Parathyroid adenoma (tissue), 2 donors: Measurements from ENCODE around the gene PCDHGB1.
A peak's percentile ranks its signal among the peaks of the same experiment; 100 is the strongest.
"Not testable (repeated sequence)": the region's sequence is repeated elsewhere in the genome, so short reads cannot be mapped to it uniquely, and the experiment has no call there.

Source experiments
- H2AFZ ChIP-seq: fragments of 300-600 bp; sonication (generic); one replicate; pipeline ENCODE4 v1.7.0; 2017; ENCODE audit warnings: antibody characterized with exemption, mild to moderate bottlenecking
- H3K27ac ChIP-seq: fragments of 300-600 bp; sonication (generic); one replicate; pipeline ENCODE4 v1.7.0; 2017
- H3K27me3 ChIP-seq: fragments of 300-600 bp; sonication (generic); one replicate; pipeline ENCODE4 v1.7.0; 2017; ENCODE audit warnings: low read length; ENCODE audit not compliant: control insufficient read depth, insufficient read depth
- H3K36me3 ChIP-seq: fragments of 300-600 bp; sonication (generic); one replicate; pipeline ENCODE4 v1.7.0; 2017; ENCODE audit warnings: low read length; ENCODE audit not compliant: control insufficient read depth, insufficient read depth
- H3K4me1 ChIP-seq: fragments of 300-600 bp; sonication (generic); one replicate; pipeline ENCODE4 v1.7.0; 2017; ENCODE audit warnings: control low read depth
- H3K4me2 ChIP-seq: fragments of 300-600 bp; sonication (generic); one replicate; pipeline ENCODE4 v1.7.0; 2017; ENCODE audit warnings: low read length
- H3K4me3 ChIP-seq: fragments of 300-600 bp; sonication (generic); one replicate; pipeline ENCODE4 v1.7.0; 2017; ENCODE audit warnings: low read depth, low read length
- H3K79me2 ChIP-seq: fragments of 300-600 bp; sonication (generic); one replicate; pipeline ENCODE4 v1.7.0; 2017; ENCODE audit warnings: control low read depth
- H3K9ac ChIP-seq: fragments of 300-600 bp; sonication (generic); one replicate; pipeline ENCODE4 v1.7.0; 2017; ENCODE audit warnings: mild to moderate bottlenecking
- H3K9me3 ChIP-seq: fragments of 300-600 bp; sonication (generic); one replicate; pipeline ENCODE4 v1.7.0; 2017; ENCODE audit warnings: low read length; ENCODE audit not compliant: control insufficient read depth
- TF ChIP-seq, protein P1 (sequence below): fragments of 300-600 bp; sonication (generic); IDR thresholded peaks from one replicate; pipeline ENCODE4 v1.7.0; 2017; ENCODE audit warnings: antibody characterized with exemption, mild to moderate bottlenecking
- donor health status: primary hyperparathyroidism.

PCDHGB1 gene

DNA sequence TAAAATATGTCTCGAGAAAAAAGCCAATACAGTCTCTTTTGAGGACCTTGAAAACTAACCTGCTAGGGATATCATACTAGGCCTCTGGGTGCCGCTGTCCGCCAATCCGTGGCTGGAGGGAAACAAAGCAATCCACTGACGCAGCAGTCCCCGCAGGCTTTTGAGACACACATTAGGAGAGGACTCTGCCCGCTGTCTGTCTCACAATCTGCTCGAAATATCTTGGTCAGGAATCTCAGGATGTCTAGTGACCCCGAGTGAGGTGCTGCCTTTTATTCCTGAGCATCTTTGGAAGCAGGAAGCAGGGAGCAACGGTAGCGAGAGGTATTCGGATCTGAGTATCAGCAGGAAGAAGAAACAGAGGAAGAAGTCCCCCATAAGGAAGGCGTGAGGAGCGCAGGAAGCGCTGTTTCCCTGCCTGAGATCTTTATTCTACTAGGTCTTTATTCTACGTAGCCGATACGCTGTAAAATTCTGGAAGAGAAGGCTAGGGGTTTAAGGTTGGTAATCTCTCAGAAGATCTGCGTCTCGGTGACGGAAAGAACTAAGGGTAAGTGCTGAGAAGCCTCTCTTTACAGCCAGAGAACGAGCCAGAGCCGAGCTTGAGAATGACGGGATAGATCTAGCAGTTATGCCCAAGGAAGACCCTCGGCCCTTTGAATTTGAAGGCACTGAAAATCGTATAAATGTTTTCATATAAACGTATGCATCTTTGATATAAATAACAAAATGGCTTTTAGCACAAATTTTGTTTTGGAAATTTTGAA lies 23.6 kb upstream of the PCDHGB1 start:
- H3K4me3 ChIP-seq = peak overlapping the region; percentile 52
- peaks cover 1% of the 10 kb centered on the region for H3K9me3 ChIP-seq
- peaks cover 5% of the 10 kb centered on the region for H3K36me3 ChIP-seq

GRCh38 chr5:141328231-141328630 lies 21.7 kb upstream of the PCDHGB1 start:
- Histone ChIP-seq H3K27ac (no peak overlapping the region), H3K4me1 (no peaks in the 10 kb centered on the region), H3K27me3 (no peaks in the 10 kb centered on the region), H3K4me2 (no peak overlapping the region), H3K9ac (no peak overlapping the region), H3K36me3 (no peaks in the 10 kb centered on the region), H2AFZ (no peak overlapping the region), H3K79me2 (no peaks in the 10 kb centered on the region), H3K9me3 (no peaks in the 10 kb centered on the region), H3K4me3 (no peak overlapping the region)
- TF ChIP-seq, protein P1, sequence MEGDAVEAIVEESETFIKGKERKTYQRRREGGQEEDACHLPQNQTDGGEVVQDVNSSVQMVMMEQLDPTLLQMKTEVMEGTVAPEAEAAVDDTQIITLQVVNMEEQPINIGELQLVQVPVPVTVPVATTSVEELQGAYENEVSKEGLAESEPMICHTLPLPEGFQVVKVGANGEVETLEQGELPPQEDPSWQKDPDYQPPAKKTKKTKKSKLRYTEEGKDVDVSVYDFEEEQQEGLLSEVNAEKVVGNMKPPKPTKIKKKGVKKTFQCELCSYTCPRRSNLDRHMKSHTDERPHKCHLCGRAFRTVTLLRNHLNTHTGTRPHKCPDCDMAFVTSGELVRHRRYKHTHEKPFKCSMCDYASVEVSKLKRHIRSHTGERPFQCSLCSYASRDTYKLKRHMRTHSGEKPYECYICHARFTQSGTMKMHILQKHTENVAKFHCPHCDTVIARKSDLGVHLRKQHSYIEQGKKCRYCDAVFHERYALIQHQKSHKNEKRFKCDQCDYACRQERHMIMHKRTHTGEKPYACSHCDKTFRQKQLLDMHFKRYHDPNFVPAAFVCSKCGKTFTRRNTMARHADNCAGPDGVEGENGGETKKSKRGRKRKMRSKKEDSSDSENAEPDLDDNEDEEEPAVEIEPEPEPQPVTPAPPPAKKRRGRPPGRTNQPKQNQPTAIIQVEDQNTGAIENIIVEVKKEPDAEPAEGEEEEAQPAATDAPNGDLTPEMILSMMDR = no peak

More for the DNA sequence above, 23.6 kb upstream of the PCDHGB1 start:
- H3K27ac ChIP-seq = peak overlapping the region; percentile 84
- TF ChIP-seq, protein P1 = peak; percentile 71
- no peaks in the 10 kb centered on the region for H3K79me2 ChIP-seq
- peak overlapping the region; percentile 67 for H3K4me2 ChIP-seq
- H3K4me1 ChIP-seq = no peaks in the 10 kb centered on the region
- H3K27me3 ChIP-seq = no peaks in the 10 kb centered on the region
- H2AFZ ChIP-seq = peak overlapping the region; percentile 87
- H3K9ac ChIP-seq = peak overlapping the region; percentile 16

- Histone ChIP-seq H3K9ac (no peak within 1 kb of the TSS), H3K4me1 (no peaks in the 10 kb centered on the region), H3K27ac (no peak within 1 kb of the TSS), H3K36me3 (no peaks in the 10 kb centered on the region), H3K79me2 (no peaks in the 10 kb centered on the region), H3K4me3 (no peak within 1 kb of the TSS), H2AFZ (no peak within 1 kb of the TSS), H3K4me2 (no peak within 1 kb of the TSS), H3K27me3 (no peaks in the 10 kb centered on the region), H3K9me3 (no peaks in the 10 kb centered on the region)
- TF ChIP-seq, protein P1 = no peak
These were observed 19.4 kb upstream of the PCDHGB1 start, which contains the start of gene PCDHGA1 for GRCh38 chr5:141330299-141331080. TSS of gene PCDHGA1 (plus strand) at chr5:141330514.

DNA sequence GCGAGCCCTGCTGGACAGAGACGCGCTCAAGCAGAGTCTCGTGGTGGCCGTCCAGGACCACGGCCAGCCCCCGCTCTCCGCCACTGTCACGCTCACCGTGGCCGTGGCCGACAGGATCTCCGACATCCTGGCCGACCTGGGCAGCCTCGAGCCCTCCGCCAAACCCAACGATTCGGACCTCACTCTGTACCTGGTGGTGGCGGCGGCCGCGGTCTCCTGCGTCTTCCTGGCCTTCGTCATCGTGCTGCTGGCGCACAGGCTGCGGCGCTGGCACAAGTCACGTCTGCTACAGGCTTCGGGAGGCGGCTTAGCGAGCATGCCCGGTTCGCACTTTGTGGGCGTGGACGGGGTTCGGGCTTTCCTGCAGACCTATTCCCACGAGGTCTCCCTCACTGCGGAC lies 17.3 kb upstream of the PCDHGB1 start:
- H3K36me3 ChIP-seq, H3K9me3 ChIP-seq, H3K79me2 ChIP-seq, H3K4me3 ChIP-seq, H3K9ac ChIP-seq, H3K27ac ChIP-seq, H2AFZ ChIP-seq, H3K4me2 ChIP-seq, H3K4me1 ChIP-seq, H3K27me3 ChIP-seq: not testable (repeated sequence)

GRCh38 chr5:141338538-141339306 lies 11.2 kb upstream of the PCDHGB1 start, which contains the start of gene PCDHGA2:
TSS of gene PCDHGA2 (plus strand) at chr5:141338760.
- Histone ChIP-seq H3K4me1 (no peaks in the 10 kb centered on the region), H3K36me3 (peaks cover 3% of the 10 kb centered on the region), H3K27ac (no peak within 1 kb of the TSS), H3K79me2 (no peaks in the 10 kb centered on the region), H3K4me2 (no peak within 1 kb of the TSS), H3K9me3 (peaks cover 8% of the 10 kb centered on the region), H3K4me3 (no peak within 1 kb of the TSS), H2AFZ (no peak within 1 kb of the TSS), H3K9ac (no peak within 1 kb of the TSS), H3K27me3 (no peaks in the 10 kb centered on the region)
- TF ChIP-seq, protein P1 = no peak

- not testable (repeated sequence) for H3K27ac ChIP-seq, H3K27me3 ChIP-seq, H3K36me3 ChIP-seq, H3K4me3 ChIP-seq, H2AFZ ChIP-seq, H3K4me2 ChIP-seq, H3K9ac ChIP-seq, H3K9me3 ChIP-seq, H3K4me1 ChIP-seq, H3K79me2 ChIP-seq
These were observed 9.0 kb upstream of the PCDHGB1 start for GRCh38 chr5:141340781-141341354.
